Body of pancreas (tissue), 4 donors: ENCODE measurements around the gene KLF16. TPM values are rescaled to one million over a fixed set of nuclear protein-coding genes. Genes with fewer than 3 reads are reported as not detected.
"Not testable (repeated sequence)": the region's sequence is repeated elsewhere in the genome, so short reads cannot be mapped to it uniquely, and the experiment has no call there.

Experiments used
- ATAC-seq: fragments of 150-250 bp; one replicate; pipeline ENCODE4 v1.9.1; 2016
- DNase-seq, 4 donors: peaks; one replicate each; pipeline ENCODE4 v3.0.0-alpha.2; 2019
- H3K27ac ChIP-seq, 4 donors: fragments of 200-600 bp; sonication (generic); 1 replicate in 3 of 4; 2 replicates in 1 of 4; pipeline versions ENCODE4 v1.5.1 to v1.6.1; 2016 to 2019; ENCODE audit warnings: mild to moderate bottlenecking in 1 of 4, mixed read lengths in 1 of 4, moderate library complexity in 1 of 4
- H3K27me3 ChIP-seq, 2 donors: fragments of 200-600 bp; sonication (generic); one replicate each; pipeline ENCODE4 v1.6.0; 2016; ENCODE audit warnings: mild to moderate bottlenecking in 1 of 2
- H3K36me3 ChIP-seq, 2 donors: fragments of 200-600 bp; sonication (generic); replicated peaks in 1 of 2; 2 replicates each; pipeline ENCODE4 v1.5.1; 2016; ENCODE audit warnings: low read depth in 2 of 2; ENCODE audit not compliant: insufficient read depth in 1 of 2
- H3K4me1 ChIP-seq: fragments of 200-600 bp; sonication (generic); one replicate; pipeline ENCODE4 v1.6.0; 2016
- H3K4me3 ChIP-seq, 2 donors: fragments of 200-600 bp; sonication (generic); 1 replicate in 1 of 2; 2 replicates in 1 of 2; pipeline ENCODE4 v1.5.1; 2016 to 2019
- H3K9me3 ChIP-seq, 3 donors: fragments of 200-600 bp; sonication (generic); 1 replicate in 2 of 3; 2 replicates in 1 of 3; pipeline ENCODE4 v1.5.1; 2016
- POLR2A ChIP-seq, 3 donors: fragments of 450-650 bp; IDR thresholded peaks; one replicate each; pipeline ENCODE4 v1.6.1; 2016; ENCODE audit warnings: antibody characterized with exemption in 3 of 3, mild to moderate bottlenecking in 2 of 3
- WGBS, 2 donors: methylation state at CpG; one replicate each; pipeline ENCODE4 v1.1.5; 2017; 5-methylcytosine and 5-hydroxymethylcytosine counted together
- intact Hi-C: fragments of 100-400 bp; cut with DNase I; formaldehyde crosslinking; loops from one replicate; pipeline ENCODE4 v1.15.1; 2023
- total RNA-seq, 2 donors: library from RNA; depleted of rRNA; stranded (reverse); fragments of >200 nt; gene quantifications; one replicate each; pipeline ENCODE4 v1.1.0, GENCODE V29; 2016
- TF ChIP-seq, protein P1 (sequence below), 7 experiments: fragments of 450-650 bp in 4 of 7; fragments of 200-600 bp in 3 of 7; sonication (generic) in 3 of 7; IDR thresholded peaks; one replicate each; pipeline ENCODE4 v1.5.1; 2016 to 2019; ENCODE audit warnings: antibody characterized with exemption in 7 of 7

KLF16 gene
- total RNA-seq, 2 donors from 2014 or later: 2.3 to 3.6 TPM

DNA sequence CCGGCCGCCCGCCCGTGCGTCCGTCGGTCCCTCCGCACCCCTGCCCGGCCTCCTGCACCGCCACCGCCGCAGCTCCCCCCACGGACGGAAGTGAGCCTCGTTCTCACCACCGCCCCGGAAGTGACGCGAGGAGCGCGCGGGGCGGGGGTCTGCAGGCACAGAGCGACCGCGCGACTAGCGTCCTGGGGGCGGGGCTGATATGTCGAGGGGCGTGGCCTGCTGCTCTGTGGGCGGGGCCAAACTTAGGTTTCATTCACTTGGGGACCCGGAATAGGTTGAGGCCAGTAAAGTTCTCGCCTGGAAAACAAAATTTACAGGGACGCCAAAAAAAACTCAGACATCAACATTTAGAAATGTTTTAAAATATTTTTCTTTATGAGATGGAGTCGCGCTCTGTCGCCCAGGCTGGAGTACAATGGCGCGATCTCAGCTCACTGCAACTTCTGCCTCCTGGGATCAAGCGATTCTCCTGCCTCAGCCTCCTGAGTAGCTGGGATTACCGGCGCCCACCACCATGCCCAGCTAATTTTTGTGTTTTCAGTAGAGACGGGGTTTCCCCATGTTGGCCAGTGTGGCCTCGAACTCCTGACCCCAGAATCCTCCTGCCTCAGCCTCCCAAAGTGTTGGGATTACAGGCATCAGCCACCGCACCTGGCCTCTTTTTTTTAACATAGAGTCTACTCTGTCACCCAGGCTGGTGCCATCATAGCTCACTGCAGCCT is 22.2 kb upstream of the KLF16 start, which contains the start of gene ABHD17A:
Gene ABHD17A (minus strand): TSS at position 99 of the 722 bp plus-strand sequence. CDS start 3,930 bp downstream, outside the sequence.
- ATAC-seq (peak; percentile 96), DNase-seq (peak; percentile 95 to 96 (median 95))
- intact Hi-C loops, H3K27me3 ChIP-seq, H3K36me3 ChIP-seq, H3K9me3 ChIP-seq: not testable (repeated sequence)
- TF ChIP-seq POLR2A (IDR thresholded peaks at IDR 0.05): peak in 2 of 3 donors; percentile 20 to 65
- WGBS, 2 donors: 21 to 22% methylated on average over 31 to 39 of the region's 46 CpGs
- Histone ChIP-seq H3K4me3 (peak within 1 kb of the TSS; percentile 61 to 82), H3K27ac (peak within 1 kb of the TSS; percentile 63 to 81 (median 72)), H3K4me1 (peaks cover 39% of the 10 kb centered on the region)

DNA sequence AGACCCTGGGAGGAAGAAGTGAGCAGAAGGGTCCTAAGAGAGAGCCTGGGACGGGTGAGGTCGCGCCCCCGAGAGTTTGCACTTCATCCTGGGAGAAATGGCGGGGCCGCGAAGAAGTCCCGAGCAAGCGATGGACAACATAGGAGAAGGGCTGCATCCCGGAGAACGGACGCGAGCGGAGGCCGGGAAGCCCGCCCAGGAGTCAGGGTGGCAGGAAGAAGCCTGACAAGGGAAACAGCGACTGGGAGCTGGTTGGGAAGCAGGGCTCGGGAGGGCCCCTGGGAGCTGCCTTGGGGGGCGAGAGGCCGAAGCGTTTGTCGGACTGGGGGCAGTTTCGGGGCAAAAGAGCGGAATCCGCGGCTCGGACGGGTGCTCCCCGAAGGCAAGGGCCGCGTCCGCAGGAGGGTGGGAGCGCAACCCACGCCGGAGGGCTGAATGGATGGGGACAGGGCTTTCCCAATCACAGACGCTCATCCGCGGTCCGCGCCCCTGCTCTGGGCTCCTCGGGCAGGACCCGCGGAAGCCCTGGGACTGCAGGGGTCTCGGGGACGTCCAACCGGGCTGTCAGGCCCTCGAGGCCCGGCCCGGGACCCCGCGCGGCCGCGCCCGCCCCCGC is 21.4 kb upstream of the KLF16 start:
- TF ChIP-seq POLR2A (IDR thresholded peaks at IDR 0.05): no peak
- TF ChIP-seq, protein P1, sequence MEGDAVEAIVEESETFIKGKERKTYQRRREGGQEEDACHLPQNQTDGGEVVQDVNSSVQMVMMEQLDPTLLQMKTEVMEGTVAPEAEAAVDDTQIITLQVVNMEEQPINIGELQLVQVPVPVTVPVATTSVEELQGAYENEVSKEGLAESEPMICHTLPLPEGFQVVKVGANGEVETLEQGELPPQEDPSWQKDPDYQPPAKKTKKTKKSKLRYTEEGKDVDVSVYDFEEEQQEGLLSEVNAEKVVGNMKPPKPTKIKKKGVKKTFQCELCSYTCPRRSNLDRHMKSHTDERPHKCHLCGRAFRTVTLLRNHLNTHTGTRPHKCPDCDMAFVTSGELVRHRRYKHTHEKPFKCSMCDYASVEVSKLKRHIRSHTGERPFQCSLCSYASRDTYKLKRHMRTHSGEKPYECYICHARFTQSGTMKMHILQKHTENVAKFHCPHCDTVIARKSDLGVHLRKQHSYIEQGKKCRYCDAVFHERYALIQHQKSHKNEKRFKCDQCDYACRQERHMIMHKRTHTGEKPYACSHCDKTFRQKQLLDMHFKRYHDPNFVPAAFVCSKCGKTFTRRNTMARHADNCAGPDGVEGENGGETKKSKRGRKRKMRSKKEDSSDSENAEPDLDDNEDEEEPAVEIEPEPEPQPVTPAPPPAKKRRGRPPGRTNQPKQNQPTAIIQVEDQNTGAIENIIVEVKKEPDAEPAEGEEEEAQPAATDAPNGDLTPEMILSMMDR (IDR thresholded peaks at IDR 0.05): no peak
- H3K27ac ChIP-seq: peak overlapping the region; percentile 63 to 81 (median 72)
- H3K36me3 ChIP-seq: no peaks in the 10 kb centered on the region
- 0 to 2% methylated on average over 30 to 47 of the region's 56 CpGs for WGBS, 2 donors
- no peak for DNase-seq
- intact Hi-C loops: no loop called here
- H3K4me1 ChIP-seq: peaks cover 41% of the 10 kb centered on the region
- ATAC-seq: peak; percentile 25
- no peaks in the 10 kb centered on the region for H3K9me3 ChIP-seq
- no peaks in the 10 kb centered on the region for H3K27me3 ChIP-seq
- H3K4me3 ChIP-seq: peak overlapping the region; percentile 61 to 82

DNA sequence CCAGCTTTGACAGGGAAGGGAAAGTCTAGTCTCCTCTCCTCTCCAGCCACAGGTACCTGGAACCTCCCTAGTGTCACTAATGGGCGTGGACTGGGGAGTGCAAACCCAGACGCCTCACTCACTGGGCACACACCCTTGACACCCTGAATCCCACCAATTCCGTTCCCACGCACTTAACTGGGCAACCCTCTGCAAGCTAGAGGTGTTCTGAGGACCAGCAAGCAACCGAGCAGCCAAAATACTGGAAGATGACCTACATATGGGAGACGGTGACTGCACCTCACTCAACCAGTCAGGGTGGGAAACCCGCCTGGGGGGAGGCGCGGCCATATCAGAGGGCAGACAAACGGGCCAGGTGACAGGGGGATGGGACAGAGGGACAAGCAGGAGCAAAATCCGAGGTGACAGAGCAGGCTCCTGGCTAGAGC is 20.9 kb upstream of the KLF16 start:
- intact Hi-C loops: no loop called here
- peak overlapping the region in 3 of 4 donors; percentile 63 to 81 (median 78) for H3K27ac ChIP-seq
- no peaks in the 10 kb centered on the region for H3K9me3 ChIP-seq
- peak overlapping the region; percentile 61 to 82 for H3K4me3 ChIP-seq
- DNase-seq: no peak
- H3K27me3 ChIP-seq: no peaks in the 10 kb centered on the region
- WGBS, 2 donors: 0 to 3% methylated on average over 6 to 11 of the region's 11 CpGs
- peak; percentile 1 for ATAC-seq
- H3K4me1 ChIP-seq: peaks cover 41% of the 10 kb centered on the region
- TF ChIP-seq POLR2A (IDR thresholded peaks at IDR 0.05): no peak
- TF ChIP-seq, protein P1 (IDR thresholded peaks at IDR 0.05): no peak
- no peaks in the 10 kb centered on the region for H3K36me3 ChIP-seq

DNA sequence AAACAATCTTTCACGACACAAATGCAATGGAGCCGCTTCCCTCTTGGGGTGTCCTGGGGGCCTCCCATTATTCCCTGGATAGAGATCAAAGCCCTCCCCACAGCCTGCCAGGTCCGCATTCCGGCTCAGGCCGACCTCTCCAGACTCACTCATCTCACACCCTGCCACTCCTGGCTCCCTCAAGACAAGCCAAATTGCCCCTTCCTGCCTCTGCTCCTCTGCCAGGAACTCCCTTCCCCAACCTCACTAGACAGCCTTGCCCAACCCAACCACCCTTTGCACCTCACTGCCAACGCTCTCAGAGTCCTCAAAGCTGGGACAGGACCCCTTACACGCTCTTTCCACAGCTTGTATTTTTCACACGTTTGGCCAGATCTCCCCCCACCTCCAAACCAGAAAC is 20.4 kb upstream of the KLF16 start:
- H3K36me3 ChIP-seq: no peaks in the 10 kb centered on the region
- 18 to 24% methylated on average over 8 of the region's 8 CpGs for WGBS, 2 donors
- no peak for DNase-seq
- no peak for ATAC-seq
- H3K9me3 ChIP-seq: no peaks in the 10 kb centered on the region
- no peak overlapping the region for H3K4me3 ChIP-seq
- peaks cover 41% of the 10 kb centered on the region for H3K4me1 ChIP-seq
- no peaks in the 10 kb centered on the region for H3K27me3 ChIP-seq
- H3K27ac ChIP-seq: peak overlapping the region in 3 of 4 donors; percentile 63 to 81 (median 78)
- intact Hi-C loops: no loop called here
- TF ChIP-seq POLR2A (IDR thresholded peaks at IDR 0.05): no peak
- TF ChIP-seq, protein P1 (IDR thresholded peaks at IDR 0.05): no peak
